DMS153 (cell line): ENCODE data around the gene KCNJ14.
A peak's percentile ranks its signal among the peaks of the same experiment; 100 is the strongest.
"Not testable (repeated sequence)": the region's sequence is repeated elsewhere in the genome, so short reads cannot be mapped to it uniquely, and the experiment has no call there.

Source experiments
- DNase-seq: peaks from one replicate; lab custom pipeline; 2025; lab: John Stamatoyannopoulos, UW

The KCNJ14 gene

DNA sequence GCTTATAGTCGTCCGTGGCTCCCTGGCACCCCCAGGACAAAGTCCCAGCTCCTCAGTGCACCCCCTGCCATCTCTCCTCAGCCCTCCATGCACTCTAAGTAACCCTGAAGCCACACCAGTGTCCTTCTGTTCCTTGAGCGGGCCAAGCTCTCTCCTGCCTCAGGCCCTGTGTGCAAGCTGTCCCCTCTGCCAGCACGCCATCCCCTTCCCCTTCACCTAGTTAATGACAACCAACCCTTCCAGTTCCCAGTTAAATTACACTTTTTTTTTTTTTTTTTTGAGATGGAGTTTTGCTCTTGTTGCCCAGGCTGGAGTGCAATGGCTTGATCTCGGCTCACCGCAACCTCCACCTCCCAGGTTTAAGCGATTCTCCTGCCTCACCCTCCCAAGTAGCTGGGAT, 33.1 kb downstream of the KCNJ14 start:
- DNase-seq = not testable (repeated sequence)

DNA sequence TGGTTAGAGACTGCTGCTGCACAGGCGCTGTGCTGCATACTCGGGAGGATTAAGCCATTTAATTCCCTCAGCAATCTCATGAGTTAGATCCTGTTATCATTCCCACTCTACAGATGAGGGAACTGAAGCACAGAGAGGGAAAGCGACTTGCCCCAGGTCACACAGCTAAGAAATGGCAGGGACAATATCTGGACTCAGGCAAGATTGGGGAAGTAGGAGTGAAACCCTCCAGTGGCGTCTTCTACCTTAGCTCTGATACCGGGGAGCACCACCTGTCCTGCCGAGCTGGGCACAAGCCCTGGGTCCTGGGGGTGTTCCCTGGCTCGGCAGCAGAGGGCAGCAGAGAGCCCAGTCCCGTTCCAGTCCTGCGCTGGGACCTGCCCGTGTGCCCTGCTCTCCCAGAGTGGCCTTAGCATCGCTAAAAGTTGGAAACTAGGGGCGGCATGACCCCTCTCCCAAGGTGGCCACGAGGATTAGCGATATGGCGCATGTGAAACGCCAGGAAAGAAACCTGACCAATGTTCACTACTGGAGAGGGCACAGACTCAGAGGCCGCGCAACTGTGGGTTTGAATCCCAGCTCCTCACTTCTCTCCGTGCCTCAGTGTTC, 34.3 kb downstream of the KCNJ14 start:
- DNase-seq = peak; percentile 31

GRCh38 chr19:48490981-48491792, 35.8 kb downstream of the KCNJ14 start:
- DNase-seq = peak; percentile 49

DNA sequence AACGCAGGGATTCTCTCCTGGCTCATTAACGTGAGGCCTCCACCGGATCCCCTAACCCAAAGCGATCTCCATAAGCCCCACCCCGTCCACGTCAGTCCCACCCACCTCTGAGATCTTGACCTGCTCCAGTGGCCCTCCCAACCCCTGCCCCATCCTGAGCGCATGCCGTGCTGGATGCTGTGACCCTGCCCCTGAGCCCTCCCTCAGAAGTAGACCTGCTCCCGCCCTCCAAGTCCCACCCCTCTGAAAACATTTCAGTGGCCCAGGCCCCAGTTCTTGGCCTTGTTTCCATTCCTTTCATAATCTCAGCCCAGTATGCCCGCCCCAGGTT, 36.4 kb downstream of the KCNJ14 start:
- no peak for DNase-seq

GRCh38 chr19:48492925-48493717, 37.7 kb downstream of the KCNJ14 start:
- DNase-seq = peak; percentile 99

DNA sequence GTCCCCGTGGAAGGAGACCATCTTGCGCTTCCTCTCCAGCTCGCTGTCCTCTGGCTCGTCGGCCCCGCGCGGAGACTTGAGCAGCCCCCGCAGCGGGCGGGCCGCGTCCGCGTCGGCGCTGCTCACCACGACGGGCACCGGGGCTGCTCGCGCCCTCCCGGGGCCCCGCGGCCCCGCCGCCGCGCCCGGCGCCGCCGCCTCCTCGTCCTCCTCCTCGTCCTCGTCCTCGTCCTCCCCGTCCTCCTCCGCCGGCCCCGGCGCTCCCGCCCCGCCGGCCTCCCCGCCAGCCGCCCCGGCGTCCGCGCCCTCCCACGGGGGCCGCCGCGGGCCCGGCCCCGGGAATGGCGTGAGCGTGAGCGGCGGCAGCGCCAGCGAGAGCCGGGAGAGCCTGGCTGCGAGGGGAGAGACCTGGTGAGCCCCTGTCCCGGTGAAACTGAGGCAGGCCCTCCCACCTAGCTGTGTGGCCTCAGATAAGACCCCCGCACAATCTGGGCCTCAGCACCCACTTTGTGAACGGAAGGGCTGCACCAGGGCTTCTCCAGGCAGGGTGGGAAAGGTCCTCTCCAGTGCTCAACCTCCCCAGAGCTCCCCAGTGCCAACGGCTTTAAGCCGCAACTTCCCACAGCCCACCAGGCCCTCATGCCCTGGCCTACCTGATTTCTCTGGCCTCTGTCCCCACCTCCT, 38.5 kb downstream of the KCNJ14 start:
- DNase-seq = no peak

GRCh38 chr19:48495396-48495795, 40.0 kb downstream of the KCNJ14 start:
- DNase-seq = no peak

DNA sequence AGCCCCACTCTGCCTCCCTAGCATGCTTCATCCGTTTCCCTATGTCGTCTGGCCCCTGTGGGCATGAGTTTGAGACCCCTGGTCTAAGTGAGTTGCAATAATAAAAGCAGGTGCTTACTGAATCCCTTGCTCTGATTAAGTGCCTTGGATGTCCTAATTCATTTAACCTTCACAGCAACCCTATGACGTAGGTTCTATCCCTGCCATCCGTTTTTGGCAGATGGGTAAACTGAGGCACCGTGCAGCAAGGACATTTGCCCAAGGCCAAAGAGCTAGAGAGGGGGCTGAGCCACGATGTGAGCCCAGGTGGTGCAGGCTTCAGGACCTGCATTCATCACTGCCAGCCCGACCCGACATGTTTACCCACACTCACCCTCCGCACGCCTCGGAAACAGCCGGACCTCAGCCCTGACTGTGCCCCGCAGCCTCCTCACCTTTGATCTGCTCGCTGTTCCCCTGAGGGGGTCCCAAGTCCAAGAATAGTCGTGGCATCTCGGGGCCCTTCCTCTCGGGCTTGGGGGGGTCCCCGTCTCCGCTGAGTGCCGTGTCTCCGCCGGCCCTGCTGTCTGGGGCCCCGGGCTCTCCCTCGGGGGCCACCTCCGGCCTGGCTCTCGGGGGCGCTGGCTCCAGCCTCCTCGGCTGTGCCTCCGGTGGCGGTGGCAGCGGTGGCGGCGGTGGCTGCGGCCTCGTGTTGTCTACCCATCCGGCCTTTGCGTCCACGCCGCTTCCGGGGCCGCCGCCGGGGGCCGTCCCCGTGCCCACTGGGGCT, 41.8 kb downstream of the KCNJ14 start:
- no peak for DNase-seq

- DNase-seq = no peak
Measured at GRCh38 chr19:48497728-48498594, 42.6 kb downstream of the KCNJ14 start.

DNA sequence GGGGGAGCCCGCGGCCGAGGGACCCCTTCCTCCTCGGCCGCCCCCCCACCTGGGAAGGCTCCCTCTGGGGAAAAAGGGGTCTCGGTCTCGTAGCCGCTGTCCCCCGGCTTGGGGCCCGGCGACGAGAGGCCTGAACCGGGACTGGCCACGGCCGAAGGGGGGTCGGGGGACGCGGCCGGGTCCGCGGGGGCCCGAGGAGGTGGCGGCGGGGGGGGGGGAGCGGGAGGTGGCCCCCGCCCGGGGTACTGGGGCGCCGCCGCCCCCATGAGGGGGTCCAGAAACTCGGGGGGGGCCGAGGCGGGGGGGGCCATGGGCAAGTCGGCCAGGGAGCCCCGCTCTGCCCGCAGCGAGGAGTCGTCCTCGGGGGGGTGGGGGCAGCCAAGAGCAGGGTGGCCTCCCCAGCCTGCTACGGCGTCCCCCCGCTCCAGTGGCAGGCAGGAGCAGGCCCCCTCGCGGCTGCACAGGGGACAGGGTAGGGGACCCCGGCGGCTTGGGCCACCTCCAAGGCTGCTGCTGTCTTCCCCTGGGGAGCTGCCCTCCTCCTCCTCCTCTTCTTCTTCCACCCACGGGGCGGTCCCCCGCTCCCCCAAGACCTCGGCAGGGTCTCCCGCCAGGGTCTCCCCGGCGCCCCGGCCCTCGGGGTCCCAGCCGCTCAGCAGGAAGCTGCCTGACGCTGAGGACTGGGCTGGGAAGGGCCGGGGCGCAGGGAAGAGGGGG, 43.4 kb downstream of the KCNJ14 start:
- no peak for DNase-seq

- DNase-seq = no peak
Measured at GRCh38 chr19:48499316-48500090, 44.1 kb downstream of the KCNJ14 start.

DNA sequence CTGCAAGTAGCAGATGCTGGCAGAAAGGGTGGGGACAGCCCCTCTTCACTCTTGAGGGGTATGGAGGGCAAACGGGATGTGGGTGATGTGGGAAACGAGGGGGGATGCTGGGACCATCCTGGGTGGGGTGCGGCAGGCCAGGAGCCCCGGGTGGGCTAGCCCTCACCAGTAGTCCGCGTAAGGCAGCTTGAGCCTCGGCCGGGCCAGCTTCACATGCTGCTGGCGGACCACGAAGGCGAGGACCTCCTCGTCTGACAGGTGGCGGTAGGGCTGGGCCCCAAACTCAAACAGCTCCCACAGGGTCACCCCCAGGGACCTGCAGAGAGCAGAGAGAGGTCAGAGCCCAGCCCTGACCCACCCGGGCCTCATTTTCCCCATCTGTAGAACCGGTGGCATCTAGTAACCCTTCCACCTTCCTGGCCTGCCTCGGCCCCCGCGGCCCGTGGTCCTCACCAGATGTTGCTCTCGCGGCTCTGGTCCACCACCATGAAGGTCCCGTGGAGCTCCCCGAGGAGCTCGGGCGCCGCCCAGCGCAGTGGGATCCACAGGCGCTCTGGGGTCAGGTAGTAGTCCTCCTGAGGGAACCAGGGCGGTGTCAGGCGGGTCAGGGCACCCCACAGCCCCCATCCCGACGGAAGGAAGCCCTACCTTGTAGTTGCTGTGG, 45.6 kb downstream of the KCNJ14 start:
- no peak for DNase-seq

- DNase-seq = peak; percentile 95
Measured at GRCh38 chr19:48501494-48502349, 46.3 kb downstream of the KCNJ14 start.

DNA sequence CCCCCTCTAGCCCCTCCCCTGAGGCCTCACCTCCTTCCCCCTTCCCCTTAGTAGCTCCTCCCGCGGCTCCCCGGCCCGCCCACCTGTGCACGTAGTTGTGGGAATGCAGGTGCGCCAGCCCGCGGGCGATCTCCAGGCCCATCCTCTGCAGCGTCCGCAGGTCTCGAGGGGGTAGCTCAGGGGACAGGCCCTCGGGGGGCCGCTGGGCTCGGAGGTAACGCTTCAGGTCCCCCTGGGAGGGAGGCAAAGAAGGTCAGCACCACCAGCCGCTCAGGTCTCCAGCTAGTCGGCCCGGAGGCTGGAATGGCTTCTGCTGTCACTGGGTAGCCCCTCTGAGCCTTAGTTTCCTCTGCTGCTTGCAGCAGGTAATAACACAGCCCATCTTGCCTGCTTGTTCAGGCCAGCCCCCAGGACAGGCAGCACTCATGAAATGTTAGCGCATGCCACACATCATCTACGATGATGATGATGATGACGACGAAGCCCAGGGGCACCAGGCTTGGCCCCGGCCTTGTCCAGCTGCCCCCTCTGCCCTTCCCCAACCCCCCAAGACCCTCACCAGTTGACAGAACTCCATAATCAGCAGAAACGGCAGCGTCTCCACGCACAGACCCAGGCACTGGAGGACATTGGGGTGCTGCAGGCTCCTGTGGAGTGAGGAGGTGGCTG, 47.1 kb downstream of the KCNJ14 start:
- DNase-seq = no peak

DNA sequence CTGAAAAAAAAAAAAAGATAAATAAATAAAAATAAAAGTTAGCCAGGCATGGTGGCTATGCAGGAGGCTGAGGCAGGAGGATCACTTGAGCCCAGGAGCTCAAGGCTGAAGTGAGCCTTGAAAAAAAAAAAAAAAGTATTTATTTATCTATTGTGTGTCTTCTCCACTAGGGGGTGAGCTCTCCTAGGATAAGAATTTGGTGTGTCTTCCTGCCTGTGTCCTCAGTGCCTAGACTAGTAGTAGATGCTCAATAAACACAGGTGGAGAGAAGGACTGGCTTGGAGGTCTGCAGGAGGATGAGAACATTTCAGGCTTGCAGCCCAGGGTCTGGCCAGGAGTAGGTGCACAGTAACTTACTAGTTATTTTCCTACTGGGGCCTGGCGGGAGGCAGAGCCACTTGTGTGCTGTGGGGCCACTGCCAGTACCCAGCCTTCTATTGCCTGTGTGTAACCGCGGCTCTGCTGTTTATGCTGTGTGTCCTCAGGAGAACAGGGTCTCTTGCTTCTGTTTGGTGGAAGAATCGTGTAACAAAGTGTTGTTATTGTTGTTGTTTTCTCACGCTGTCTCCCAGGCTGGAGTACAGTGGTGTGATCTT, 50.9 kb downstream of the KCNJ14 start:
- DNase-seq = peak; percentile 38

DNA sequence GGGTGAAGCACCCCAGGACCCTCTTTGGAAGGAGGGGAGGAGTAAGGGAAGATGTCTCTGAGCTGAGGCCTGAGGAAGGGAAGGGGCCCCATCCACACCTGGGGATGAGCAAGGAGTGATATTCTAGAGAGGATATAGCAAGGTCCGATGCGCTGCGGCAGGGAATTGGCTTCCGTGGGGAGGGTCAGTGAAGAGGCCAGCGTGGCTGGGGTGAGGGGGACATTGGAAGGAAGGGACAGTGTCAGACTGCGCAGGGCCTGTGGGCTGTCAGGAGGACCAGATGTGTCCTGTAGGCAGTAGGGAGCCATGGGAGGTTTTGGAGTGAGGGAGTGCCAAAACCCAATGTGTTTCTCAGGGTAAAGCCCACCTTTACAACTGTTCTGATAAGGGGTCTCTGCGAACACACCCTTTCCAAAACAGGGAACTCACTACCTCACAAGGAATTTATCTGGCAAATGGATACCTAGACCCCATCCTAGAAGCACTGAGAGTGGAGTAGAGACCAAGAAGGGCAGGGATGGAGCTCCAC, 52.6 kb downstream of the KCNJ14 start:
- DNase-seq = no peak
